GM20000 (cell line): ENCODE results near the gene MYCL.

ENCODE experiments used
- DNase-seq: peaks from one replicate; pipeline ENCODE4 v3.0.0; 2012; ENCODE audit warnings: low spot score
- CTCF ChIP-seq: IDR thresholded peaks from 2 replicates; pipeline ENCODE4 v1.5.1; 2012; ENCODE audit warnings: mild to moderate bottlenecking, control low read depth; ENCODE audit errors: extremely low read depth, missing control alignments

MYCL gene

DNA sequence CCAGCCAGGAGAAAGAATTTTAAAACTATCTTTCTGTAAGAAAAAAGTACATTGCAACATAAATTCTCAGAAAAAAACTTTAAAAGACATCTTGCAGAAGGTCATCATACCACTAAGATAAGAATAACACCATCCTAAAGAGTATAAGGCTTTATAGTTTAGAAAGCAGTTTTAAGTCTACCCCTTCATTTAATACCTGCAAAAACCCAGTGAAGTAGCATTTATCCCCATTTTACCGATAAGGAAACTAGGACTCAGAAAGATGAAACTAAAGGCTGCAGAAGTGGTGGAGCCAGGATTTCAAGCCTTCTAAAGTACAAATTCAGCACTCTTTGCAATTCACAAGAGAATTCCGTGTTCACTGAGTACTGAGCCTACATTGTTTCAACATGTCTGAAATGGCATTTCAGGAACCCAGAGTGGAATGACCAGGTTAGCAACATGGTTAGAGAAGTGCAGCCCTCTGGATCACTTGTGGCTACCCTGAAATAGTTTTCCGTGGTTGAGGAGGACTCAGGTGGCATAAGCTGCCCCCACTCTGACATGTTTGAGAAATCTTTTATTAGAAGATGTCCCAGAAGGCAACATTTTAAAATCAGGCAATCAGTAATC, 6.7 kb downstream of the MYCL start:
- no peak for TF ChIP-seq CTCF
- DNase-seq = no peak

- DNase-seq = no peak
- TF ChIP-seq CTCF = no peak
These were observed 8.8 kb downstream of the MYCL start for GRCh38 chr1:39892601-39893595.

DNA sequence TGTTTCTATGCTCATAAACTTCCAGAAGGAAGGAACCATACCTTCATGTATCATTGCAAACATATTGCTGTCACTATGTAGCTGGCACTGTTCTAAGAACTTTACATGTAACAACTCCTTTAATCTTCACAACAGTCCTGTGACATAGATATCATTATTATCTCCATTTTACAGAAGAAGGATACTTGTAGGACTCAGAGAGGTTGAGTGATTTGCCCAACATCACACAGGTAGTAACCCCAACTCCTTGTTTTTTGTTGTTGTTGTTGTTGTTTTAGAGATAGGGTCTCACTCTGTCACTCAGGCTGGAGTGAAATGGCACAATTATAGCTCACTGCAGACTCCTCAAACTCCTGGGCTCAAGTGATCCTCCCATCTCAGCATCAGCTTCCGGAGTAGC, 10.8 kb downstream of the MYCL start:
- no peak for TF ChIP-seq CTCF
- DNase-seq = no peak

DNA sequence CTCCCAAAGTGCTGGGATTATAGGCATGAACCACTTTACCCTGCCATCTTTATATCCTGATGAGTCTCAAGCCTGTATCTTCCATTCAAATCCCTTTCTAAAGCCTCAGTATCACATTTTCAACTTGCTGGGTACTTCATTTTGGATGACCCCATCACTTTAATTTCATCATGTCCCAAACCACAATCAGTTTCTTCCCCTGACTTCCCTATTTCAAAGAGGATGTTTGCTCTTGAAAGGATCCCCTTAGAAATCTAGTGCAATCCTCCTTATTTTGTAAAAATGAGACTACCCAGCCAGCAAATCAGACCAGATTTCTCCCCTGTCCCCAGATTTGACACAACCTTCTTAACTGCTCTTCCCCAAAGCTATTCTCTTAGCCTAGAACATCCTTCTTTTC, 11.4 kb downstream of the MYCL start:
- DNase-seq = no peak
- TF ChIP-seq CTCF = no peak

DNA sequence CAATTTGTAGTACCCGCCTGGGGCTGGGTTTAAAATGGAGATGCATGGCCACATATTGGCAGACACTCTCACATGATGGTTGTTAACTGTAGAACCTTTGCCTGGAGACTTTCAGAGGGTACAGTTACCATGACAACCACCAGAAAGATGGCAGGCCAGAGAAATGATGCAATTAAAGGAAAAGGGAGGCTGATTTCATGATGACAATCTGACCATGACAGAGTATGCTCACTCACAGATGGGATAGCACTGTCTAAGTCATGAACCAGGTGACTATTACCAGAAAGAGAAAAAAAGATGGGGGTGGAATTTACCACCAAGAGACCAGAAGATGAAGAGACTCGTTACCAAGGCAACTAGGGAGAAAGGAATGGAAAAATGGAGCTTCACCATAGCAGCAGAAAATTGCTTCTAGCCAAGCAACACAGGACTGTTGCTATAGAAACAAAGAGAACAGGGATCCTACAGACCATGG, 14.9 kb downstream of the MYCL start:
- DNase-seq = no peak
- TF ChIP-seq CTCF = no peak

- no peak for TF ChIP-seq CTCF
- no peak for DNase-seq
These were observed 16.2 kb downstream of the MYCL start for GRCh38 chr1:39885516-39885915.

DNA sequence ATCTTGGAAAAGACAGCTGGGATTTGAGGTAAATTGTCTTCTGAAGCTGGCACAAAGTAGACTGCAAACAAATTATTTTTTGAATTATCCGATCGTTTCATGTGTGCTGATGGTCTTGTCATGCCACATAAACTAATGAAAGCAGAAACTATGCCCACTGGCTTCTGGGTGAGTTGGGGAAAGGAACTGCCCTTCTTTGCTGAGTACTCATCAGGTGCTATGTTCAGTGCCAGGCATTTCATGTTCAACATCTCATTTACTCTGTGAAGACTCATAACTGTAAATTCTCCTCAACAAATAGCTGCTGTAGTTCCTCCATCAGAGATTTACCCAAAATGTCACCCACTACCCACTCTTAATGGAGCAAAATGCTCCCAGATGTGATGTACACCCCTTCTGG, 19.6 kb downstream of the MYCL start:
- no peak for DNase-seq
- no peak for TF ChIP-seq CTCF
